Cardiac muscle cell (in vitro differentiated cells and primary cell): ENCODE results near the gene PSG5. TPM values are rescaled to one million over a fixed set of nuclear protein-coding genes. Genes with fewer than 3 reads are reported as not detected.
"Not testable (repeated sequence)": the region's sequence is repeated elsewhere in the genome, so short reads cannot be mapped to it uniquely, and the experiment has no call there.

Experiments used
- DNase-seq, 2 donors: peaks; one replicate each; pipeline versions ENCODE4 v3.0.0 to v3.0.0-alpha.2; 2010 to 2017; ENCODE audit warnings: low read depth in 1 of 2, low spot score in 1 of 2
- H3K27ac ChIP-seq: fragments of 200-600 bp; sonication (generic); 2 replicates; pipeline ENCODE4 v1.5.1; 2016
- H3K27me3 ChIP-seq: fragments of 200-600 bp; sonication (generic); 2 replicates; pipeline ENCODE4 v1.6.0; 2016; ENCODE audit warnings: control low read depth
- H3K36me3 ChIP-seq: fragments of 200-600 bp; sonication (generic); 2 replicates; pipeline ENCODE4 v1.5.1; 2016; ENCODE audit warnings: control low read depth
- H3K4me1 ChIP-seq: fragments of 200-600 bp; sonication (generic); 2 replicates; pipeline ENCODE4 v1.8.1; 2017; ENCODE audit warnings: low read depth, mild to moderate bottlenecking, mixed run types
- H3K4me3 ChIP-seq: fragments of 200-600 bp; sonication (generic); 2 replicates; pipeline ENCODE4 v1.5.1; 2016; ENCODE audit warnings: mild to moderate bottlenecking
- H3K9me3 ChIP-seq: fragments of 200-600 bp; sonication (generic); 2 replicates; pipeline ENCODE4 v1.5.1; 2017; ENCODE audit warnings: low read depth, mild to moderate bottlenecking, control low read depth
- polyA plus RNA-seq: library from polyadenylated mRNA; unstranded; fragments of >200 nt; fragmentation: Nextera tagmentation; extraction: Ambion mirVana; gene quantifications from 2 replicates; pipeline ENCODE4 v1.2.1, GENCODE V29; 2016
- total RNA-seq: library from RNA; depleted of rRNA; stranded (reverse); fragments of >200 nt; gene quantifications from 2 replicates; pipeline ENCODE4 v1.2.3, GENCODE V29; 2016
- TF ChIP-seq, protein P1 (sequence below): IDR thresholded peaks from 2 replicates; pipeline ENCODE4 v1.5.1; 2012; ENCODE audit warnings: low read depth, mild to moderate bottlenecking, low read length

Gene PSG5
- total and polyA plus RNA-seq, 2 experiments from 2014 or later = not detected

DNA sequence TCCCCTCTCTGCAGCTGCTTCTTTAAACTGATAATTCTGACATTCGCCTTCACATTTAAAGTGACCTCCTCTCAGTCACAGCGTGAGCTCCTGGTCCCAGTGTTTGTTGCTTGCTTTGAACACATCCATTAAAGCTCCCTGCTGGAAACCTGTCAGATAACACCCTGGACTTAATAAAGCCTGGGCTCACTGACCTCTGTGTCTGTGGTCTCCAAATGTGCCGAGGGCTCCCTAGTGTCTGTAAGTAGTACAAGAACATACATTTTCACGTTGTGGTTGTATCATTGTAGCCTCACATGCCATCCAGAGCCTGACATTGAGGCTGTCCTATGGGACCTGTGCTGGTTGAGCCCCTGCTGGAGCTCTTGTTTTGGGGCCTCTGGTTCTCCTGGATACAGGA, 21.7 kb upstream of the PSG5 start:
- Histone ChIP-seq H3K36me3 (no peaks in the 10 kb centered on the region), H3K4me1 (no peaks in the 10 kb centered on the region), H3K27ac (no peak overlapping the region), H3K4me3 (no peak overlapping the region), H3K27me3 (no peaks in the 10 kb centered on the region), H3K9me3 (no peaks in the 10 kb centered on the region)
- TF ChIP-seq, protein P1, sequence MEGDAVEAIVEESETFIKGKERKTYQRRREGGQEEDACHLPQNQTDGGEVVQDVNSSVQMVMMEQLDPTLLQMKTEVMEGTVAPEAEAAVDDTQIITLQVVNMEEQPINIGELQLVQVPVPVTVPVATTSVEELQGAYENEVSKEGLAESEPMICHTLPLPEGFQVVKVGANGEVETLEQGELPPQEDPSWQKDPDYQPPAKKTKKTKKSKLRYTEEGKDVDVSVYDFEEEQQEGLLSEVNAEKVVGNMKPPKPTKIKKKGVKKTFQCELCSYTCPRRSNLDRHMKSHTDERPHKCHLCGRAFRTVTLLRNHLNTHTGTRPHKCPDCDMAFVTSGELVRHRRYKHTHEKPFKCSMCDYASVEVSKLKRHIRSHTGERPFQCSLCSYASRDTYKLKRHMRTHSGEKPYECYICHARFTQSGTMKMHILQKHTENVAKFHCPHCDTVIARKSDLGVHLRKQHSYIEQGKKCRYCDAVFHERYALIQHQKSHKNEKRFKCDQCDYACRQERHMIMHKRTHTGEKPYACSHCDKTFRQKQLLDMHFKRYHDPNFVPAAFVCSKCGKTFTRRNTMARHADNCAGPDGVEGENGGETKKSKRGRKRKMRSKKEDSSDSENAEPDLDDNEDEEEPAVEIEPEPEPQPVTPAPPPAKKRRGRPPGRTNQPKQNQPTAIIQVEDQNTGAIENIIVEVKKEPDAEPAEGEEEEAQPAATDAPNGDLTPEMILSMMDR = no peak
- no peak for DNase-seq

DNA sequence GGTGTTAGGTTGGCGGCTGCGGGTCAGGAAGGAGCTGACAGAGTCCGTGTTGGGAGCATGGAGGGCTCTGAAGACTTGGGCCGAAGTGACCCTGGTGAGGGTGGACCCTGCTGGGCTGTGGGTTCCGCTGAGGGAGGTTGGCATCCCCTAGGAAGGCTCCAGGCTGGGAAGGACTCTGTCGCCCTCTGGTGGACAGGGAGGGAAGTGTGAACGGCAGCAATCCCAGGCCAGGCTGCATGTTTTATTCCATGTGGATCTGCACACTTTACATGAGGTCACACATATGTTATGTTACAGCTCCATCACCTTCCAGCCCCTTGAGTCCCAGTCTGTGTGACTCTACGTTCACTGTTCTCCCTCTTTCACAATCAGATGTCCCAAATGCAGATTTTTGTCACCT, 20.8 kb upstream of the PSG5 start:
- not testable (repeated sequence) for DNase-seq

DNA sequence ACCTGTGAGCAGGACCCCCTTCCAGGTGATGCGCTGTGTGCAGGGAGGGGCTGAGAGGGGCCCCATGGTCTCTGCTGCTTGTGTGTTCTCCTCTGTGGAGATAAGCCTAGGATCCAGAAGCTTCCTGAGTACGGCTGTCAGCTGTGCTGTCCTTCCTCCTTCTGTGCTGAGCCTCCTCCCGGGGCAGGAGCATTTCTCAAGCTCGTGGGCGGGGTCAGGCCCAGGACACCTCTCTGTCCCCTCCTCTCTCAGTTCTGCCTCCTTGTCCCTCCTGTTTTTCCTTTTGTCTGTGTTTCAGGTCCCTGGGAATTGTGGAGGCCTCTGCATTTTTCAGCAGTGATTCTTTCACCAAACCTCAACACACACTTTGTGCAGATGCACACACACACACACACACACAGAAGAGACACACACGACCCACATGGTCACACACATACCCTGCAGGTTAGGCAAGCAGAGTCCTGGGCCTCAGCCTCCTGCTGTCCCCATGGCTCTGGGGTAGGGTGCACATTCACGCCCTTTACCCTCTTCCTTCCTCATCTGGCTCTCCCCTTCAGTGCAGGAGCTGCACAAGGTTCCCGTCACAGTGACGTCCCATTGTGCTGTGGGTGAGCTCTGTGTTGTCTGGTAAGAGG, 19.3 kb upstream of the PSG5 start, which contains the start of gene PSG4:
TSS of gene PSG4 (minus strand) at position 168 of the 635 bp plus-strand sequence. CDS start at position 66, 102 bp downstream.
- H3K9me3 ChIP-seq = not testable (repeated sequence)

More for the DNA sequence above, 20.8 kb upstream of the PSG5 start:
- H3K36me3 ChIP-seq, H3K4me1 ChIP-seq, H3K27me3 ChIP-seq, H3K9me3 ChIP-seq, H3K4me3 ChIP-seq, H3K27ac ChIP-seq: not testable (repeated sequence)
- TF ChIP-seq, protein P1 = peak; percentile 41

DNA sequence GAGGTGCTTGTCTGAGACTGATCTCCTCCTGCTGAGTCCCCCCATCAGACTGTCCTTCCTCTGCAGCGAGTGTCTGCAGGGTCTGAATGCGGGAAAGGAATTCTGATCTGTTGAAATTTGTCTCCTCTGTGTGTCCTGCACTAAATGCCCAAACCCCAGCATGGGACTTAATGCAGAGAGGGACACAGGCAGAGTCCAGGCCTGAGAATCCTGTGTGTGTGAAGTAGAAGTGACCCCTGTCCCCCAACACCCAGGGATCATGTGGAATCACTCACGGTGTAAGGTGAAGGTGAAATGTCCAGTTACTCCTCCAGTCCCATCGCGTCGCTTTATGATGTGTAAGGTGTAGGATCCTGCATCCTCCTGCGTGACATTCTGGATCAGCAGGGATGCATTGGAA, 17.3 kb upstream of the PSG5 start:
- not testable (repeated sequence) for H3K27ac ChIP-seq, H3K4me3 ChIP-seq, H3K4me1 ChIP-seq, H3K9me3 ChIP-seq, H3K36me3 ChIP-seq, H3K27me3 ChIP-seq, DNase-seq

More for the DNA sequence above, 19.3 kb upstream of the PSG5 start, which contains the start of gene PSG4:
- H3K27ac ChIP-seq, H3K27me3 ChIP-seq, H3K4me3 ChIP-seq, H3K4me1 ChIP-seq, DNase-seq, H3K36me3 ChIP-seq: not testable (repeated sequence)

DNA sequence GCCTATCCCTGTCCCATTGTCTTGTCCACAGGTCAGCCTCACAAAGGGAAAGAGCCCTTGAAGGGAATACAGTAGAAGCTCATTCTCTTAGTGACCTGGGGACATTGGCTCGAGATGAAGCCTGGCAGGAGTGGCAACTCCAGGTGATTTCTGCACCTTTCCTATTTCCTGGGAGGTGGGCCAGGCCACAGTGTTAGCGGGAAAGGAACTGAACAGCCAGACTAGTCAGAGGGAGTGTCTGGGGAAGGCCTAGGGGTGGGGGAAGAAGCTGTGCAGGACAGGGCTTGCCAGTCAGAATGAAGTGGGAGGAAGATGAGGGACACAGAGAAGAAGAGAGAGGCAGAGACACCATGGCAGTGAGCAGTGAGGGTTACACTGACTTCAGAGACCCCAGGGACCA, 15.6 kb upstream of the PSG5 start:
- not testable (repeated sequence) for H3K36me3 ChIP-seq, DNase-seq, H3K27ac ChIP-seq, H3K4me1 ChIP-seq, H3K27me3 ChIP-seq, H3K9me3 ChIP-seq, H3K4me3 ChIP-seq

DNA sequence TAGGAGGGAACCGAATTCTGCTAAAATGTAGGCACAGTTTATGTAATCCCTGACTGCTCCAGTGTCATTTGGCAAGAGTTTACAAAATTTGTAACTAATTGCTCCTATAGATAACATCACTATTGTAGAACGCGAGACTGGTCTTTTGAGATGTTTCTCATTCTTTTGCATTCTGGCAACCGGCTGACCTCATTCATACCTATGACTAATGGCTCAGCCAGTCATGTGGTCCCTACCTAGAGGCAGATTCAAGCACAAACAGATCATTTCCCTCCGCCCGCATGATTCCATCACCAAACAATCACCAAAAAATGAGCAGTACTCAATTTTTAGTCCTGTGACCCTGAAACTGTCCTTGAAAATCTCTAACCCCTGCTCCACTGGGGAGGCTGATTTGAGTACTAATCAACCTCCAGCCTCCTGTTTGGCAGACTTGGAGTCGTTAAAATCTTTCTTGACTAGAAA, 15.0 kb upstream of the PSG5 start:
- DNase-seq = peak in 1 of 2 donors; percentile 34
- not testable (repeated sequence) for H3K4me1 ChIP-seq, H3K9me3 ChIP-seq, H3K27ac ChIP-seq, H3K4me3 ChIP-seq, H3K36me3 ChIP-seq, H3K27me3 ChIP-seq

DNA sequence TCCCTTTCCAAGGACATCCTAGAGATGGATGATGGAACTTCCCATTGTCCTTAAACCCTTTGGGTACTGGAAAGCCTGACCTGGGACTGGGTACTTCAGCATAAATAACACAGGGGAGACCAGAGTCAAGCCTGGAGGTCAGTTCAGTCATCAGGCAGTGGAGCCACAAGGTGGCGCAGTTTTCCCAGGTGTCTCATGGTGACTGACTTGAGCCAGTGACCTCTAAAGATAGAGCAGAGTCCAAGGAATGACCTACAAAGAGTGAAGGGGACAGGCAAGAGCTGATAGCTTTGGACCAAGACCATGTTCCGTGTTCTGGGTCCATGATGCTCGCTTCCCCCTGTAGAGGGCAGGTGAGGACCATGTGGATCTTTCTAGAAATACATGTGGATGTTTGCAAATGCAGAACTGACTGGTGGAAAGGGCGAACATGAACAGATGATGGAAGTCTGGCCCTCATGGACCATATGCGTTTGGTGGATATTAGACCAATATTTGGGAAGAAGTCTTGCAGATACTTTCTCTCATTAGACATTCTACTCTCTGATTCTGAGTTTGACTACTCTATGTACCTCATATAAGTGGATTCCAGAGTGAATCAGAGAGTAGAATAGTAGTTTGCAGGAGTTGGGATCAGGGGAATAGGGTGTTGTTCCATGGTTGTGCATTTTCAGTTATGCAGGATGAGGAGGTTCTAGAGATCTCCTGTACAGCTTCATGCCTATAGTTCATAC, 12.5 kb upstream of the PSG5 start:
- not testable (repeated sequence) for H3K27ac ChIP-seq, H3K9me3 ChIP-seq, H3K4me1 ChIP-seq, DNase-seq, H3K4me3 ChIP-seq, H3K36me3 ChIP-seq, H3K27me3 ChIP-seq

DNA sequence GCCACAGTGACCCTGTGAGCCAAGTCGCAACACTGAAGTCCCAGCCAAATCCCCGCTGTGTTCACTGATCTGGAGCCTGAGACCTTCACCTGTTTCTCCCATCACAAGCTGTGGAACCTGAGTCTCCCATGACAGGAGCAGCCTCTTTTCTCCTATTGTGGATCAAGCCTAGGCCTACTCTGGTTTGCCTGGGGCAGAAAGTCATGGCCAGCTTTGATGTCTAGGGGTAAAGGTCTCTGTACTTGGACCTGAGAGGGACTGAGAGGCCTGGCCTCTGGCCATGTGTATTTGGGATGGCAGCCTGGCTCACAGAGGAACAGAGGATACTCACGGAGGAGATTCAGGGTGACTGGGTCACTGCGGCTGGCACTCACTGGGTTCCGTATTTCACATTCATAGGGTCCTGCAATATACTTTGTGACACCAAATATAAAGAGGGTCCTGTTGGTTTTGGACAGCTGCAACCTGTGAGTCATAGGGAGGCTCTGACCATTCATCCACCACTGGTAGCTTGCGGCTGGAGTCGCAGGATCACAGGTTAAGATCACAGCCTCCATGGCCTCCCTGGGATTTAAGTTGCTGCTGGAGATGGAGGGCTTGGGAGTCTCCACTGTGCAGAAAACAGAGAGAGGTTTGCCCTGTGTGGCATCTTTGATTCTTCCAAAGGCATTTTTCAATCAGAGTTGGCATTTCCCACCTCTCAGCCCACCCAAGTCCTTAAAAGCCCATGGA, 11.5 kb upstream of the PSG5 start:
- not testable (repeated sequence) for H3K9me3 ChIP-seq, H3K4me3 ChIP-seq, H3K27me3 ChIP-seq, H3K27ac ChIP-seq, DNase-seq, H3K4me1 ChIP-seq, H3K36me3 ChIP-seq

DNA sequence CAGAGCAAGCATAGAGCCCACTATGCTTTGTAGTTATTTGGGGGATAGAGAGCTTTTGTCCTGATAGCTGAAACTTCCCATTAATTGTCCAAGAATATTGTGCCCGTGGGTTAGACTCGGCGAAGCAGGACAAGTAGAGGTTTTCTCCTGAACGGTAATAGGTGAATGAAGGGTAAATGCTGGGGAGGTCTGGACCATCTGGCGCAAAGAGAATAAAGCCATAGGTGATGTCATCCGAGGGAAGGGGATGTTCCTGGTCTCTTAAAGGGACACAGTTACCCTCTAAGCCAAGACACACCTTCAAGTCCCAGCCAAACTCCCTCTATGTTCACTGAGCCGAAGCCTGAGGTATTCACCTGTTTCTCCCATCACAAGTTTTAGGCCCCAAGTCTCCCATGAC, 8.1 kb upstream of the PSG5 start:
- not testable (repeated sequence) for DNase-seq, H3K36me3 ChIP-seq, H3K27me3 ChIP-seq, H3K27ac ChIP-seq, H3K9me3 ChIP-seq, H3K4me3 ChIP-seq, H3K4me1 ChIP-seq

DNA sequence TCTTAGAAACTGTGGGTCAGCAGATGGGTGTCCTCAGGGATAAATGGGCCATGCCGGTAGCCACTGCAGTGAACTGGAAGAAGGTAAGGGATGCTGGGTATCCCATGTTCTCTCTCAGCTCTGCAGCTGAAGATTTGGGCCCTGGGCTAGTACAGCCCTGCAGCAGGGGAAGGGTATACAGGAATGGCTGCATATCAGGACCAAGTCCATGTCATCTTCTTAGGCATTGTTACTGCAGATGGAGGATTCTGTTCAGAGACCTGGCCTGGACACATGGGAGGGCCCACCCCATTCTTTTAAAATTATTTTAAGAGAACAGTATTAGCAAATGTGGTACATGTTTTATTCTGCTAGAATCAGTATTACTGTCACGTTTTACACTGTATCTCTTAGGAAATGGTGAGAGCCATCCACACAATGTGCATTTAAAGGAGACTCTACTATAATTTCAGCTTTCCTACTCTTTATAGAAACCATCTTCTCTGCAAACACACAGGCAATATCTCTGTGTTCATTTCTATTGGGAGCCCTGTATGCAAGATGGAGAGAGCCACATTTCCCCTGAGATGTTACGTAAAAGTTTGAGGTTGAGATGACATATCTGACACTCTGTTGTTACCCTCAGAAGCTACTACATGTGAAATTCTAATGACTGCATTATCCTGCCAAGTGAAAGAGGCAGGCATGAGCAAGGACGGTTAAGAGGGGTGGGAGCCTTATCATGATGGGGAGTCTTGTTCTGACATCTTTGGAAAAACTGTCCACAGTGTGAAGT, 6.2 kb upstream of the PSG5 start:
- H3K4me3 ChIP-seq, H3K9me3 ChIP-seq, DNase-seq, H3K36me3 ChIP-seq, H3K27me3 ChIP-seq, H3K4me1 ChIP-seq, H3K27ac ChIP-seq: not testable (repeated sequence)
